ENCODE measurements around the gene IL17C. TPM values are rescaled to one million over a fixed set of nuclear protein-coding genes. Genes with fewer than 3 reads are reported as not detected.
"Not testable (repeated sequence)": the region's sequence is repeated elsewhere in the genome, so short reads cannot be mapped to it uniquely, and the experiment has no call there.

IL17C gene
- total RNA-seq, 2 donors from 2014 or later = not detected

DNA sequence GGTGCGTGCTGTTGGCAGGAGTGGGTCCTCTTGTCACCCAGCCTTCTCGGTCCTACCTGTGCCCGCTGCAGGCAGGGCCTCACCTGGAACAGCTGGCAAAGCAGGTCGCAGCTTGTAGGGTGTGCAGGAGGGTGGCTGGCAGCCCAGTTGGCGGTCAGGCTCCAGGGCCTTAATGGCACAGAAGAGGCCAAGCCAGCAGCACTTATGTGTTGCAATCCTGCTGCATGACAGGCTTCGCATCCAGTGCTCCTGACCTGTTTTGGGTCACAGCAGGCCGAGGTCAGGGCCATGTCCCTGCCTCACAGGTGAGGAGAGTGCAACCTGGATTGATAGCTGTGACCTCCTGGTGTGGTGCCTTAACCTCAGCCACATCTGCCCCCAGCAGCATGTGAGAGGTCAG is 36.3 kb upstream of the IL17C start:
- no peaks in the 10 kb centered on the region for H3K4me1 ChIP-seq
- no peak overlapping the region for H3K9ac ChIP-seq (ENCODE audit: low read depth in 2 of 2, low read length in 2 of 2)
- no peak for DNase-seq
- no peaks in the 10 kb centered on the region for H3K9me3 ChIP-seq
- H3K27me3 ChIP-seq = no peaks in the 10 kb centered on the region
- no peak overlapping the region for H3K27ac ChIP-seq
- TF ChIP-seq, protein P1, sequence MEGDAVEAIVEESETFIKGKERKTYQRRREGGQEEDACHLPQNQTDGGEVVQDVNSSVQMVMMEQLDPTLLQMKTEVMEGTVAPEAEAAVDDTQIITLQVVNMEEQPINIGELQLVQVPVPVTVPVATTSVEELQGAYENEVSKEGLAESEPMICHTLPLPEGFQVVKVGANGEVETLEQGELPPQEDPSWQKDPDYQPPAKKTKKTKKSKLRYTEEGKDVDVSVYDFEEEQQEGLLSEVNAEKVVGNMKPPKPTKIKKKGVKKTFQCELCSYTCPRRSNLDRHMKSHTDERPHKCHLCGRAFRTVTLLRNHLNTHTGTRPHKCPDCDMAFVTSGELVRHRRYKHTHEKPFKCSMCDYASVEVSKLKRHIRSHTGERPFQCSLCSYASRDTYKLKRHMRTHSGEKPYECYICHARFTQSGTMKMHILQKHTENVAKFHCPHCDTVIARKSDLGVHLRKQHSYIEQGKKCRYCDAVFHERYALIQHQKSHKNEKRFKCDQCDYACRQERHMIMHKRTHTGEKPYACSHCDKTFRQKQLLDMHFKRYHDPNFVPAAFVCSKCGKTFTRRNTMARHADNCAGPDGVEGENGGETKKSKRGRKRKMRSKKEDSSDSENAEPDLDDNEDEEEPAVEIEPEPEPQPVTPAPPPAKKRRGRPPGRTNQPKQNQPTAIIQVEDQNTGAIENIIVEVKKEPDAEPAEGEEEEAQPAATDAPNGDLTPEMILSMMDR (IDR thresholded peaks at IDR 0.05) = no peak
- peaks cover 14% of the 10 kb centered on the region for H3K36me3 ChIP-seq
- intact Hi-C loops (cut with DNase I) = no loop called here
- no peak overlapping the region for H3K4me3 ChIP-seq

DNA sequence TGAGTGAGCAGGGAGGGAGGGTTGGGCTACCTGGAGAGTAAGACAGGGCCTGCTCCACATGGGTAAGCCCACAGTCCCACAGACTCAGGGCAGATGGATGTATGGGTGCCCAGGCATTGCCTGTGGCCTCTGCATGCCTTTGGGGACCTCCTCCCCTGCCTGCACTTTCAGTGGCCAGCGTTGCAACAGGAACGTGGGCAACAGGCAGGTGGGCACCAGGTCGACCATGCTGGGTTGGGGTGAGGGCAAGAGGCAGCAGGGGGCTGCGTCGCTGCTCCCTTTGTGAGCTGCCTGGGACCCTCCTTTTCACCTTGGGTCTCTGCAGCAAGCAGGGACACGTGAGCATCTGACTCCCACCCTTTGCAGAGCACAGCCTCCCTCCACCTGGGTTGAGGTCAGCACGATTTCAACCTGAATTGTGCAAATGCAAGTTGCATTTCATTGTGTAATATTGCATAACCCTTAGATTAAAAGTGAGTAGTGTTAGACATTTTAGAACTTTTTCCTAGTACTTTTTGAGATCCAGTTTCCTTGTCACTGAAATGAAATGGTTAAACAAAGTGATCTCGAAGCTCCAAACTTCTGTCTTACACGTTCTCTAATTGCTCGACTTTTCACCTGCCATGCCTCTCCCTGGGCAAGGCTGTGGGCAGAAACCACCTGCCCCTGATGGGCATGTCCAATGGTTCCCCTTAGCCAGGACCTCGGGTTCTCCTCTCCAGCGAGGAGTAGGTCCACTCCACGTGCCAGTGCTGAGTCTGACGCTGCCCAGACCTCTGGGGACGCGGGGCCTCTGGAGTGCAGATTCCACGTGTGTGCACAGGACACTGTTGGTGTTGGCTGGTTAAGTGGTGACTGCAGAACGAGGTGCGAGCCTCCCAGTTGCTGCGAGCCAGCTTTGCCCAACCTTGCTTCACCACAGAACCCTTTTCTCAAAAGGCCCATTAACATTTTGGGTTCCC is 32.9 kb upstream of the IL17C start:
- Histone ChIP-seq H3K9ac (ENCODE audit: low read depth in 2 of 2, low read length in 2 of 2) (peak overlapping the region in 1 of 2 donors; percentile 2), H3K27ac (no peak overlapping the region), H3K9me3 (no peaks in the 10 kb centered on the region), H3K4me1 (no peaks in the 10 kb centered on the region), H3K36me3 (peaks cover 9% of the 10 kb centered on the region), H3K27me3 (no peaks in the 10 kb centered on the region), H3K4me3 (no peak overlapping the region)
- TF ChIP-seq, protein P1 (IDR thresholded peaks at IDR 0.05) = no peak
- intact Hi-C loops (cut with DNase I) = no loop called here
- no peak for DNase-seq

DNA sequence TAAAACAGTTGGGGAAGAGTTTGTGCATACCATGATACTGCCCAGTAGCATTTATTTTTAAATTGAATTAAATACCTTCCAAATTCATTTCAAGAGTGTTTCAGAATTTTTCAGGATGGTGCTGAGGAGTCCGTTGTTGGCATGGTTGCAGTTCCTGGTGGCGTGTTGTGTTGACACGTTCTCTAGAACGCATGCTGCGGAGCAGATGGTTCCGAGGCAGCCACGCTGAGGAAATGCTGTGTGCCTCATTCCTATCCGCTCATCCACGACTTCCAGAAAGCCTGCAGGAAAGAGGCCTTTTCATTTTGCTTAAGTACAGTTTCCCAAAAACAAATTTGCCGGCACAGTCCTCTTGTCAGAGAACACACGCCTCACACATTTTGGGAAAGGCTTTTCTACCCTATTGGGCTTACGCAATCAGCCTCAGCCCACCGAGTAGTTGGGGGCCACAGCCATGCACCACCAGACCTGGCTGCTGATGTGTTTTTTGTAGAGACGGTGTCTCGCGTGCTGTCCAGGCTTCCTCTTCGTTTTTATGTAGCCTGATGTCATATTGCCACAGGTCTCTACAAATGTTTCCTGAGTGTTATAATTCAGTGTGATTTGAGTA is 32.1 kb upstream of the IL17C start:
- H3K4me3 ChIP-seq = no peak overlapping the region

DNA sequence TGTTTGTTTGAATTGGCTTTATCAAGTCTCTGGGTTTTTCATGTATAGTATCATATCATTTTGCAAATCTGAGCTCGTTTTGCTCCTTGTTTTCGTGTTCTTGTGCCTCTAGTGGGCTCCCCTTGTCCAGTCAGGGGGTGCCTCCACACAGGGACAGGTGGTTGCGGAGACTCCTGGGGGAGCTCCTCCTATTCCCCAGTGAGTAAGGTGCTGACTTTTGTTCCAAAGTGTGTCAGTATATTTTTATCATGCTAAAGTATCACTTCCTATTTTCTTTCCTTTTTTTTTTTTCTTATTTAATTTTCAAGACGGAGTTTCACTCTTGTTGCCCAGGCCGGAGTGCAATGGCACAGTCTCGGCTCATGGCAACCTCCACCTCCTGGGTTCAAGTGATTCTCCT is 30.3 kb upstream of the IL17C start:
- DNase-seq = no peak
- no peak overlapping the region for H3K4me3 ChIP-seq
- no peak overlapping the region for H3K9ac ChIP-seq (ENCODE audit: low read depth in 2 of 2, low read length in 2 of 2)
- H3K27ac ChIP-seq = no peak overlapping the region
- intact Hi-C loops (cut with DNase I) = no loop called here
- TF ChIP-seq, protein P1 (IDR thresholded peaks at IDR 0.05) = no peak
- peaks cover 18% of the 10 kb centered on the region for H3K36me3 ChIP-seq
- no peaks in the 10 kb centered on the region for H3K9me3 ChIP-seq
- H3K27me3 ChIP-seq = no peaks in the 10 kb centered on the region
- H3K4me1 ChIP-seq = no peaks in the 10 kb centered on the region

More for the DNA sequence above, 32.1 kb upstream of the IL17C start:
- H3K9ac ChIP-seq (ENCODE audit: low read depth in 2 of 2, low read length in 2 of 2) = no peak overlapping the region
- intact Hi-C loops (cut with DNase I) = no loop called here
- no peak for DNase-seq
- H3K9me3 ChIP-seq = no peaks in the 10 kb centered on the region
- peaks cover 12% of the 10 kb centered on the region for H3K36me3 ChIP-seq
- no peaks in the 10 kb centered on the region for H3K4me1 ChIP-seq
- H3K27ac ChIP-seq = no peak overlapping the region
- H3K27me3 ChIP-seq = no peaks in the 10 kb centered on the region
- TF ChIP-seq, protein P1 (IDR thresholded peaks at IDR 0.05) = no peak

DNA sequence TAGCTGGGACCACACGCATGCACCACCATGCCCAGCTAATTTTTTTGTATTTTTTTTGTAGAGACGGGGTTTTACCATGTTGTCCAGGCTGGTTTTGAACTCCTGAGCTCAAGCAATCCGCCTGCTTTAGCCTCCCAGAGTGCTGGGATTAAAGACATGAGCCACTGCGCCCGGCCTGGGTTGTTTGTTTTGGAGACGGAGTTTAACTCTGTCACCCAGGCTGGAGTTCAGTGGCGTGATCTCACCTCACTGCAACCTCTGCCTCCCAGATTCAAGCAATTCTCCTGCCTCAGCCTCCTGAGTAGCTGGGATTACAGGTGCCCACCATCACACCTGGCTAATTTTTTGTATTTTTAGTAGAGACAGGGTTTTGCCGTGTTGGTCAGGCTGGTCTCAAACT is 28.9 kb upstream of the IL17C start:
- H3K36me3 ChIP-seq = peaks cover 18% of the 10 kb centered on the region

DNA sequence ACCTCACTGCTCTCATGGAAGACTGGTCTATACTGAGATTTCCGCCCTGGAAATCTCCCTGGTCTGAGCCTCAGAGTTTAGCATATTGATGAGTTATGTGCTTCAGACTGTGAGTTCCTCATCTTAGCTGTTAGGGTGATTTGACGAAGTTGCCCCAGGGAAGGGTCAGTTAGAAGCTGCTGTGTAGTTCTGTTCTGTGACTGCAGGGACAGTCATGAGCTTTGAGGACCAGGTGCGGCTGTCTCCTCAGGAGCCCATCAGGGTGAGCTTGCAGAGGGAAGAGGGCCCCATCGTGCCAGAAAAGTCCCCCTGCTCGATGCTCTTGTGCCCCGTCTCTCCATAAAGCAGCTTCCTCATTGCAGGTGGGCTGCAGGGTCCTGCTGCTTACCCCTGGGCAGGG is 28.3 kb upstream of the IL17C start:
- intact Hi-C loops (cut with DNase I) = no loop called here
- Histone ChIP-seq H3K4me3 (no peak overlapping the region), H3K9ac (ENCODE audit: low read depth in 2 of 2, low read length in 2 of 2) (no peak overlapping the region), H3K27ac (no peak overlapping the region), H3K36me3 (peaks cover 18% of the 10 kb centered on the region), H3K4me1 (no peaks in the 10 kb centered on the region), H3K9me3 (no peaks in the 10 kb centered on the region), H3K27me3 (no peaks in the 10 kb centered on the region)
- no peak for DNase-seq
- TF ChIP-seq, protein P1 (IDR thresholded peaks at IDR 0.05) = no peak

More for the DNA sequence above, 28.9 kb upstream of the IL17C start:
- H3K27ac ChIP-seq; H3K27me3 ChIP-seq; intact Hi-C loops (cut with DNase I); H3K4me1 ChIP-seq; DNase-seq; H3K9me3 ChIP-seq; H3K4me3 ChIP-seq; H3K9ac ChIP-seq (ENCODE audit: low read depth in 2 of 2, low read length in 2 of 2): not testable (repeated sequence)
